ENCODE results near the gene GRPEL2.

Gene GRPEL2

DNA sequence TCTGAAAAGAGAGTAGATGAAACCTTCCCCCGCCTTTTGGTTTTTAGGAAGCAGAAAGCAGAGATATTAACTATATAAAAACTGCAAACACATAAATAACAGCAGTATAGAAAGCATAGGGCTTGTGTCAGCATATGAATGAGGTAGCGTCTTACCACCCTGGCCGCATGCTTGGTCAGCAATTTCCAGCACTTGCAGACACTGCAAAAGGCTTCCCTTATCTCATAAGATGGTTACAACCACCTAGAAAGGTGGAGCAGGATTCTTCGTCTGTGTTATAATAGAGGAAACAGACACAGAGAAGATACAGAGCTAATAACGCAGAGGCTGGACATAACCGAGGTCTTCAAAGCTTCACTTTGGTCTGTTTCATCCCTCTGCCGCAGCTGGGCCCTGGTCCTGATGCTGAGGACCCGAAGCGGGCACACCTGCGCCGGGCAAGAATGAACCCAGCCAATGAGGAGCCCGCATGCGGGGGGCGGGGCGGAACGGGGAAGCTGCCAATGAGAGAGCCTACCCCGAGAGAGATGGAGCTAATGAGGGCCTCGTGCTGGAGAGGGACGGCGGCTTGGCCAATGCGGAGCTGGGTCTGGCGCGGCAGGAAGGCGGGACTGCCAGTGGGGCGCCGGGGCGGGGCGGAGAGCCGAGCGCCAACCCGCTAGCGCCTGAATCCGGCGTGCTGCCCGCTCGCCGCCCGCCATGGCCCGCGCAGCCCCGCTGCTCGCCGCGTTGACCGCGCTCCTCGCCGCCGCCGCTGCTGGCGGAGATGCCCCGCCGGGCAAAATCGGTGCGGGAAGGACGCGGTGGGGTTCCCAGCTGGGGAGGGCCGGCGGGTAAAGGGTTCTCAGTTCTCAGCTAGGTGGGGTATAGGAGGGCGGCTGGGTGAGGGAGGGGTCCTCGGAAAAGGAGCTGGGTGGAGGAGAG is 12.3 kb downstream of the GRPEL2 start, which contains the start of gene PCYOX1L:
TSS of gene PCYOX1L (plus strand) at position 677 of the 924 bp plus-strand sequence. CDS start at position 700, 23 bp downstream.
- DNase-seq (ENCODE audit: low read depth in 2 of 2): peak; percentile 89 to 94

DNA sequence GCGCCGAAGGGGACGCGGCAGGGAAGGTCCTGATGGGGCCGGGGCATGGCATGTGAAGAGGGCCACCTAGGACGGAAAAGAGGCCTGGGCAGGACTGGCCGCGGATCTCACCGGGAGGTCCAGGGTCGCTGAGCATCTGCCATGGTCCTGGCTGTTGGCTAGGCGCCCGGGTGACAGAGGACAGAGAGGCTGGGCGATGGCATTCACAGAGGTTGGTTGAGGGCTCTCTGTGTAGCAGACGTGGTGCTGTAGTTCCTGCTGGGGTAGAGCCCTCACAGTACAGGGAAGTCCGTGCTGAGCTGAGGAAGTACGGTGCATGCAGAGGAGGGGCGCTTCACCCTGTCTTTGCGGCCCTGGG is 13.0 kb downstream of the GRPEL2 start:
- no peak for DNase-seq (ENCODE audit: low read depth in 2 of 2)

DNA sequence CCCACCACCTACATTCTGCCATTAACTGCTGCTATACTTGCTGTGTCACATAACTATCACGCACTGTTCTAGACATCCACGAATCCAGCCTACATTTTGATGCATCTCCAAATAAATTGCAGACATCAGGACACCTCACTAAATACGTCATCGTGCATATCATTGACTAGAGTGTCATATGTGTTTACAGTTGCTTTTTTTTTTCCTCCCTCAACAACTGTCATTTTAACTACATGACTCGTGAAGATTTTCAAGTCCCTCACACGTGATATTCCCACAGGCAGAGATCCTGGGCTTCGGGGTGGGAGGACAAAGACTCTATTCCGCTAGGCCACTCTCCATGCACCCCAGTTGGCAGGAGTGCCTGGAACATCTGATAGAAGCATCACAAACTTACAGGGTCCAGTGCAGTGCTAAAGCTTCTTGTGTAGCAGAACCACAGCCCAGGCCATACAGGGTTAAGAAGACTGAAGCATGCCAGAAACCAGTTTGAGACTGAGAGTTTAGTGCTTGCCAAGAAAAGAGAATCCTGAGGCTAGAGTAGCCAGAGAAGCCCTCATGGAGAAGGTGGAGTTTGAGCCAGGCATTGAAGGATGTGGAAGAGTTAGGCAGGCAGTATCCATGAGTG is 13.7 kb downstream of the GRPEL2 start:
- DNase-seq (ENCODE audit: low read depth in 2 of 2): no peak

DNA sequence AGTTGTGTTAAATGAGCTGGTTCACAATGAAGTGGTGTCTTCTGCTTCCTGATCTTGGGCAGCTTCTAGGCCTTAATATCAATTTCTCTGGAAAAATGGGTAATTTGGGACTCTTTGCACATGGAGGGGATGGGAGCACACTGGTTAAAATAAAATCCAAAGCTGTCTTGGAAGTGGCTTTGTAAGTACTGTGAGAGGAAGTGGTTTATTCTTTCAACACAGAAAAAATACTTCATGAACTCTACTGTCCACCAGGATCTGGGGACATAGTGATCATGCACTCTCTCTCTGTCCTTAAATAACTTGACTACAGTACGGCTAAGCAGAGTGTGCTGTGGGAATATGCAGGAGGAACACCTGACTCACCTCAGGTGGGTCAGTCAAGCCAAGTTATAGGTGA is 15.0 kb downstream of the GRPEL2 start:
- DNase-seq (ENCODE audit: low read depth in 2 of 2): no peak

DNA sequence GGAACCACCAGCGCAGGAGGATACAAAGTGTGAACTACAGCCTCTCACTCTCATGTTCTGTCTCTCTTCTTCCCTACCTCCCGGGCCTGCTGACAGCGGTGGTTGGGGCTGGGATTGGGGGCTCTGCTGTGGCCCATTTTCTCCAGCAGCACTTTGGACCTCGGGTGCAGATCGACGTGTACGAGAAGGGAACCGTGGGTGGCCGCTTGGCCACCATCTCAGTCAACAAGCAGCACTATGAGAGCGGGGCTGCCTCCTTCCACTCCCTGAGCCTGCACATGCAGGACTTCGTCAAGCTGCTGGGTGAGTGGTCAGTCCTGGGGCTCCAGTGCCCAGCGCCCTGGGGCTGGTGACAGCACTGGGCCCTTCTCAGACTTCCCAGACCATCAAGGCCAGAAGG is 17.2 kb downstream of the GRPEL2 start:
- DNase-seq (ENCODE audit: low read depth in 2 of 2): no peak

DNA sequence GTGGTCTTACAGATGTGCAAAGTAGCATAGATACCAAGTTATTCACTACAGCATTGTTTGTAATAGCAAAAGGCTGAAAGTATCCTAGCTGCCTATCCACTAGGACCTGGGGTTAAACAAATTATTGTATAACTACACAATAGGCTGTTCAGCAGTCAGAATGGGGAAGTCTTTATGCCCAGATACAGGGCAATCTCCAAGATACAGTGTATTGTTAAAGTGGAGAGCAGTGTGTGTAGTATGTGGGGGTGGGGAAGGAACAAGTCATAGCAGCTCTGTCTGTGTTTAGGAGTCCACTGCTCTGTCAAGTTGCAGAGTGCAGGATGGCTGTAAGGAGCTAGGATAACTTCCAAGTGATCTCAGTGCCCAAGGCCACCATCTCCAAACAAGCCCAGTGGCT is 18.1 kb downstream of the GRPEL2 start:
- no peak for DNase-seq (ENCODE audit: low read depth in 2 of 2)

DNA sequence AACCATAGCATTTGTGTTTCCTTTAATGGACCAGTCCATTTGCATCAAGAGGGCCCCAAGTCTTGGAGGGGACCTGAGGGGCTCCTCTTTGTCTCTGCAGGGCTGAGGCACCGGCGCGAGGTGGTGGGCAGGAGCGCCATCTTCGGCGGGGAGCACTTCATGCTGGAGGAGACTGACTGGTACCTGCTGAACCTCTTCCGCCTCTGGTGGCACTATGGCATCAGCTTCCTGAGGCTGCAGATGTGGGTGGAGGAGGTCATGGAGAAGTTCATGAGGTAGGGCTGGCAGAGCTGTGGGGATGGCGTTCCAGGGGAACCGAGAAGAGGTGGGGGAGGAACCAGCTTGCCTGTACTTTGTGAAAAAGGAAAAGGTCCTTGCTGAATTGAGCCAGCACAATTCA is 18.6 kb downstream of the GRPEL2 start:
- no peak for DNase-seq (ENCODE audit: low read depth in 2 of 2)

DNA sequence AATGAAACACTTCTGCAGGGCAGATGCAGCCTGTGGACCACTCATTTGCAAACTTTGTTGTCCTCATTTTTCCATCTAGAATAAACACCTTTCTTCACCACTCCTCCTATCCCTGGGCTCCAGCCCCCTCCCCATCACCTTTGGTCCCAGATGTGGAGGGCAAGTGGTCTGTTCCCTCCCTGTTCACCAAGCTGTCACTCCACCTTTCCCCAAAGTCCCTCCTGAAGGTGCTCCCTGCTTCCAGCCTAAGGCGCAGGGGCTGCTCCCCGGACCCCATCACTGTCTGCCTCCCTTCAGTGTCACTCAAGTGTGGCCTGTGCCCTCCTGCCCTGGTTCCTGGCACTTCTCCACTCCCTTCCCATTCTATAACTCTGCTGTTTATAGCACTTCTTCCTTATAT is 19.4 kb downstream of the GRPEL2 start:
- no peak for DNase-seq (ENCODE audit: low read depth in 2 of 2)

DNA sequence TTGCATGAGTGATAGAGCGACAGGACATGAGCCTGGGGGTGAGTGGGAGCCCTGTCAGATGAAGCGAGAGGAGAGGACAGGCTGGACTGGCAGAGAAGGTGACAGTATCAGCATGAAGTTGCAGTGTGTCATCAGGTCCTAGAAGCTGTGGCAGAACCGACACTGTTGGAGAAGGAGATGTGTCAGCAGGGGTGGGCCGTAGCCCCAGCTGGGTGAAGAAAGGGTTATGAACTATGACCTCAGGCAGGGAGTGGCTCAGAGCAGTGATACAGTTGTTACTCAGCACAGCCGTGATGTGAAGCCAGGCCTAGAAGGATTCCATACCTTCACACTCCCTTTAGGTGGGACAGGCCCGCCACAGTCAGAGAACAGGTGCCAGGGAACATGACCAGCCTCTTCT is 20.1 kb downstream of the GRPEL2 start:
- DNase-seq (ENCODE audit: low read depth in 2 of 2): no peak

DNA sequence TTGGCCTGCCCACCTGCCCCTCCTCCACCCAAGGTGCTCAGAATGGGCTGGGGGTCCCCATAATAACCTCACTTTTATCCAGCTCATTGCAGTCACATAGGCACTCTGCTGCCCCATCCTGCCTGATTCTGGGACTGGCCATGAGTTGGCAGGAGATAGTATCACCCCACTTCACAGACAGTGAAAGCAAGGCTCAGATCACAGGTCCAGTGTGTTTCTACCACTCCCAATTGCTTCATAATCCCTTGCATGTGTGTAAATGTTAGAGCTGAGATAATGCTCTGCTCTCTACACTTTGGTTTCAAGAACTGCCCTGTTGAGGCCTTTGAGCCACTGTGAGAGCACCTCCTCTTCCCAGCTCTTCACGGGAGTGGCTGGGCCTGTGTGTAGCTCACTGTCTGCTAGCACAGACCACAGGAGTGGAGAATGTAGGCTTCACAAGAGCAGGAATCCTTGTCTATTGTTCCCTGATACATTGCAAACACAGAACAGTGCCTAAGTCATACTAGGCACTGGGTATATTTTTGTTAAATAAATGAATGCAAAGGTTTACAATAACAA is 20.9 kb downstream of the GRPEL2 start:
- DNase-seq (ENCODE audit: low read depth in 2 of 2): no peak

DNA sequence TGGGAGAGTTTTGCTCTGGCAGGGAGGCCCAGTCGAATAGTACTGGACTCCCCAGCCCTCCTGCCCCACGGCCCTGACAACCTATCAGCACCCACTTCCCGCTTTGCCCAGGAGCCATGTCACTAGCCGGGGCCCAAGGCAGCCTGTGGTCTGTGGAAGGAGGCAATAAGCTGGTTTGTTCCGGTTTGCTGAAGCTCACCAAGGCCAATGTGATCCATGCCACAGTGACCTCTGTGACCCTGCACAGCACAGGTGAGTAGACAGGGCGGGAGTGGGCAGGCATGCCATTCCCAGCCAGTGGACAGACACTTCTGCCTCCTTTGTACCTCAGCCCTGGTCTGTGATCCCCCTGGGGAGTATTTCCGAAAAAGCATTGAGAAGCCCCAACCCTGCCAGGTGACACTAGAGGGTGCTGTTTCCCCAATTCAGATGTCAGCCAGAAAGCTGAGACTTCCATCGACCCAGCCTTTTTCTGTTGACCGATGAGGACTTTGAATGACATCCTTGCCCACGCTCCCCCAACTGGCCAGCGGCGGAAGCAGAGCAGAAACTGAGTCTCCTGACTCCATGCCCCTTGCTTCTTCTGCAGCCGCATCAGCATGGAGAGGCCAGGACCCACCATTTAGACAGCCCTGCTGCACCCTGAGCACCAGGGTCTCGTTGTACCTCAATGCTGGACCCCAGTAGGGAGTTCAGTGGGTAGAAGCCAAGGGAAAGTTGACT is 22.1 kb downstream of the GRPEL2 start:
- no peak for DNase-seq (ENCODE audit: low read depth in 2 of 2)

DNA sequence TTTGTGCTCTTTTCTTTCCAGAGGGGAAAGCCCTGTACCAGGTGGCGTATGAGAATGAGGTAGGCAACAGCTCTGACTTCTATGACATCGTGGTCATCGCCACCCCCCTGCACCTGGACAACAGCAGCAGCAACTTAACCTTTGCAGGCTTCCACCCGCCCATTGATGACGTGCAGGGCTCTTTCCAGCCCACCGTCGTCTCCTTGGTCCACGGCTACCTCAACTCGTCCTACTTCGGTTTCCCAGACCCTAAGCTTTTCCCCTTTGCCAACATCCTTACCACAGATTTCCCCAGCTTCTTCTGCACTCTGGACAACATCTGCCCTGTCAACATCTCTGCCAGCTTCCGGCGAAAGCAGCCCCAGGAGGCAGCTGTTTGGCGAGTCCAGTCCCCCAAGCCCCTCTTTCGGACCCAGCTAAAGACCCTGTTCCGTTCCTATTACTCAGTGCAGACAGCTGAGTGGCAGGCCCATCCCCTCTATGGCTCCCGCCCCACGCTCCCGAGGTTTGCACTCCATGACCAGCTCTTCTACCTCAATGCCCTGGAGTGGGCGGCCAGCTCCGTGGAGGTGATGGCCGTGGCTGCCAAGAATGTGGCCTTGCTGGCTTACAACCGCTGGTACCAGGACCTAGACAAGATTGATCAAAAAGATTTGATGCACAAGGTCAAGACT is 22.8 kb downstream of the GRPEL2 start:
- no peak for DNase-seq (ENCODE audit: low read depth in 2 of 2)

DNA sequence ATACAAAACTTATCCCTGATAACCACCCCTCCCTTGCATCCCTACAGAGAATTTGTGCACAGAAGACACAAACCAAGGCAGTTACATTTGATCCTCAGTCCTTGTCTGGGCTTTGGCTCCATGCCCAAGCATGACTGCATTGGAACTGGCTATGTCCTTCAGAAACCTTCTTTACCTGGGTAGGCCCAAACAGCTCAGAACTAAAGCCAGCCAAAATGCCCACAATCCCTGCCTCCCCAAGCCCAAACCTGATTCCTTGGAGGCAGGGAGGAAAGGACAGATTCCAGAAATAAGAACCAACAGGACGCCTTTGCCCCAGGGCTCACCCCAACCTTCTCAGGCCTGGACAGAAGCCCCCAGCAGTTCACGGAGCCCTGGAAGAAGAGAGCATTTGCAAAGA is 25.6 kb downstream of the GRPEL2 start:
- DNase-seq (ENCODE audit: low read depth in 2 of 2): no peak

DNA sequence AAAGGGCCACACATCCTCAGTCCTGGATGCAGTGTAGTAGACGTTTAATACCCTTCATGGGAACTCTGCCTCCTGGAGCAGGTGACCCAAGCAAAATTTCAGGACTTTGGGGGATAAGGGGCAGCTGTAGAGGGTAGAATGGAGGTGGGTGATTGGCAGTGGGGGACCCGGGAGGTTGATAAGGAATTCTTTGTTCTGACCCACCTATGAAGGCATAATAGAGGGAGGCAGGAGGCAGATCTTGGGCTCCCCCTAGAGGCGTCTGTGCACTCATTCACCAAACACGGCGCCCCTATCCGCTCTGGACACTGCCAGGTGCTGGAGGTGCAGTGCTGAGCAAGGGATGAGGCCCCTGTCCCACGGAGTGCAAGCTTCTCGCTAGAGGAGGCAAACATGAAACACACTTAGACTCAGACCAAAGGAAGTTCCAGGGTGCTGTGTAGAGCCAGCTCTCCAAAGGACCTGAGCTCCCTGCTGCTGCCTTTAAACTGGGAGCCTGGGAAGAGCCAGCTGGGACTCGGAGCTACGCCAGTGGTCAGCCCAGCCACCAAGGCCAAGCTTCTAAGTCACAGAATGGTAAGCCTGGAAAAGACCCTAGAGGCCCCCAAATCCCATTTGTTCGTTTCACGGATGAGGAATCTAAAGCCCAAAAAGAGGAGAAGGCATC is 26.1 kb downstream of the GRPEL2 start:
- DNase-seq (ENCODE audit: low read depth in 2 of 2): peak in 1 of 2 donors; percentile 60

DNA sequence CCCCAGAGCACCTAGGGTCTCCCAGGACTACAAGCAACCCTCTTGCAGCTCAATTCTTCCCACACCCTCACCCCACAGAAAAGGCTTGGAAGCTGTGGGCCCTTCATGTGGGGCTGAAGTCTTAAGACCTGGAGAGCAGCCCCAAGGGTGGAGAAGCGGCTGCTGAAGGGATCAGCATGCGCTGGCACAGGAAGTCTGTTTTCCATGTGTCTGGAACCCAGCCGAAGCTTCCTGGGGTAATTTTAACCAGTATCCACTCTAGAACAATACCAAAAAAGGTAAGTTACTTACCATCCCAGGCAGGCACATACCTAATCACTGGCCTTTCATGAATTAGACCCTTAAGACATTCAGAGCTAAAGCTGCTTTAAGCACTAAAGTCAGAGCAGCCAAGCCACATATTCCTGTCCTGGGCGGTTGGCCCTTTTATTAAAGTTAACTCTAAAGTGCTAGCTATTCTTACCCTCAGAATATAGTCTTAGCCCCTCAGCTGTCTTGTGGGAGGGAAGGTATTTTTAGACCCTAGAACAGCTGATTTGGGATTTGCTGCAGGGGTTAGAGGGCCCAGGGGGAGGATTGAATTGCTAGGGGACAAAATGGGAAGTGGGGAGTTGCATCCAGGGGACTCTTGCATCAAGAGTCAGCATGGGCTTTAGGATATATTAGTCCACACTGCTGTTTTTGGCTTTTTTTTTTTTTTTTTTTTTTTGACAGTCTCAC is 26.9 kb downstream of the GRPEL2 start:
- DNase-seq (ENCODE audit: low read depth in 2 of 2): no peak

DNA sequence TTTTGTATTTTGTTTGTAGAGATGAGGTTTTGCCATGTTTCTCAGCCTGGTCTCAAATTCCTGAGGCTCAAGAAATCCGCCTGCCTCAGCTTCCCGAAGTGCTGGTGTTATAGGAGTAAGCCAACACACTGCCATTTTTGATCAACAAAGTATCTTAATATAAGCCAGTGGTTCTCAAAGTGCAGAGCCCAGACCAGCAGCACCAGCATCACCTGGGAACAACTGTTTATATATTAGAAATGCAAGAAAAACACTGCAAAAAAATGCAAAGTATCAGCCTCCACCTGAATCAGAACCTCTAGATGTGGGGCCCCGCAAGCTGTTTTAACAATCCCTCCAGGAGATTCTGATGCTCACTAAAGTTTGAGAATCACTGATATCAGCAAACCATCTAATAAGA is 27.6 kb downstream of the GRPEL2 start:
- DNase-seq (ENCODE audit: low read depth in 2 of 2): no peak

DNA sequence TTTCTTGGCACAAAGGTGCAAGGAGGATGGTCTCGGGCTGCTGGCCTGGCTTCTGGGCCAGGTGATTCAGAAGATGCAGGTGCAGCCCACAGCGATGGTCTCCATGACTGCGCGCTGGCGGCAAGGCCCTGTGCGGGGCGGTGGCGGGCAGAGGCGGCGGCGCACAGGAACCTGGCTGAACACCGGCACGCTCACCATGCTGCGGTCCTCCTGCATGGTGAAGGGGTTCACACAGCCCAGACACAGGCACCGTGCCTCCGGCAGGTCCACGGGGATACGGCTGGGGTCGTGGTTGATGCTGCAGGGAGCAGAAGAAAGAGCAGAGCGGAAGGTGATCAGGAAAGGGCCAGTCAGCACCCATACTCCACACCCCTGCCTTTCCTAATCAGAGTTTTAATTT is 29.0 kb downstream of the GRPEL2 start:
- no peak for DNase-seq (ENCODE audit: low read depth in 2 of 2)

DNA sequence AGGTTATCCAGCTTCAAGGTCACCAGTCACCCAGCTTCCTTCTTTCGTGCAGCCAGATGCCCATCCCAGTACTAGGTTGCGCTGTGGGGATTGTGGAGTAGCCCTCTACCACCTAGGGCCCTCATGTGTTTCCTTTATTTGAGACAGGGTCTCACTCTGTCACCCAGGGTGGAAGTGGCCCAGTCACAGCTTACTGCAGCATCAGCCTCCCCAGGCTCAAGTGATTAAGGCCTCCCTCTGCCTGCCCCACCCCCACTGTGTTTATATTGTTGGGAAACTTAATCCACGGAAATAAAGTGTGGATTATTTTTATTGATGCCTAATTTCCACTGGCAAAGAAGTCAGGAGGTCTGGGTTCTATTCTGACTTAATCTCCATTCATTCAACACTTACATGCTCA is 29.5 kb downstream of the GRPEL2 start:
- no peak for DNase-seq (ENCODE audit: low read depth in 2 of 2)

DNA sequence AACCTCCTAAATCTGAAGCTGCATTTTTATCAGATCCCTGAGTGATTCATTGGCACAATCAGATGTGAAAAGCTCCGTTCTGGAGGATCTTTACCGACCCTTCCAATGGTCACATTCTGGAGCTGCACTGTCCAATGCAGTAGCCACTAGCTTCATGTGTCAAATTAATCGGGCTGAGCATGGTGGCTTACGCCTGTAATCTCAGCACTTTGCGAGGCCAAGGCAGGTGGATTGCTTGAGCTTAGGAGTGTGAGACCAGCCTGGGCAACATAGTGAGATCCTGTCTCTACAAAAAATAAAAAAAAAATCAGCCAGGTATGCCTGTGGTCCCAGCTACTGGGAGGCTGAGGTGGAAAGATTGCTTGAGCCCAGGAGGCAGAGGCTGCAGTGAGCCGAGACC is 30.1 kb downstream of the GRPEL2 start:
- DNase-seq (ENCODE audit: low read depth in 2 of 2): no peak

DNA sequence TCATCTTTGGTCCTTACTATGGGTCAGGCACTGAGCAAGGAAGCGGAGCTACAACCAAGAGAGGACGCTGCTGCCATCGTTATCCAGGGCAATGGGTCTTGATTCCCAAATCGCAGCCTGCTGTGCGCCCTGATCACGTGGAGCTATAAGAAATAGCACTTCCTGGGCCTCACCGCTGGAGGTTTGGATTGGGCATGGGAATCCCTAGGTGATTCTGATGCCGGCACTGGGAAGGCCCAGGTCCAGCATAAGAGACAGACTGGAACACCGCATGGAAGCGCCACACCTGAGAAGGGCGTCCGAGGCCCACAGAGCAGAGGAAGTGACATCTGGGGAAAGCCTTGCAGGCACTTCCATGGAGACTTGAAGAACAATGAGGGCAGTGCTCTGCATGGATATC is 30.8 kb downstream of the GRPEL2 start:
- DNase-seq (ENCODE audit: low read depth in 2 of 2): no peak

All from stimulated activated CD4-positive, alpha-beta T cell treated with anti-CD3 and anti-CD28 coated beads, Interleukin-15, amount 100 ng/mL, for 48 hours (primary cell).